Activated CD4-positive, alpha-beta T cell treated with anti-CD3 and anti-CD28 coated beads for 36 hours (primary cell): ENCODE results near the gene CCDC33. TPM values are rescaled to one million over a fixed set of nuclear protein-coding genes. Genes with fewer than 3 reads are reported as not detected.

Experiments
- ATAC-seq: fragments of 200-7000 bp; cut with Tn5 transposase; one replicate; pipeline ENCODE4 v1.10.0; 2021; ENCODE audit warnings: mild to moderate bottlenecking, moderate library complexity
- CTCF ChIA-PET: fragments of 350-600 bp; sonication (Branson Sonifier 250); formaldehyde crosslinking; loops from one replicate; lab custom pipeline; 2021; ENCODE audit warnings: antibody characterized with exemption; lab: Charles Lee
- POLR2A ChIA-PET: fragments of 350-600 bp; sonication (Branson Sonifier 250); formaldehyde crosslinking; loops from one replicate; lab custom pipeline; 2021; ENCODE audit warnings: antibody characterized with exemption, inconsistent platforms; lab: Charles Lee
- DNase-seq: peaks from one replicate; pipeline ENCODE4 v3.0.0-alpha.2; 2020
- H3K27ac Mint-ChIP-seq: one replicate; pipeline ENCODE4 v1.8.0; 2021; ENCODE audit warnings: mixed read lengths
- H3K27me3 Mint-ChIP-seq: one replicate; pipeline ENCODE4 v1.8.0; 2021; ENCODE audit warnings: mixed read lengths
- H3K36me3 Mint-ChIP-seq: one replicate; pipeline ENCODE4 v1.8.0; 2021; ENCODE audit warnings: low read depth, mixed read lengths
- H3K4me1 Mint-ChIP-seq: one replicate; pipeline ENCODE4 v1.8.0; 2021; ENCODE audit warnings: mixed read lengths
- H3K4me3 Mint-ChIP-seq: one replicate; pipeline ENCODE4 v1.8.0; 2021; ENCODE audit warnings: mild to moderate bottlenecking, moderate library complexity, mixed read lengths
- H3K9me3 Mint-ChIP-seq: one replicate; pipeline ENCODE4 v1.8.0; 2021; ENCODE audit warnings: low read depth, mixed read lengths
- intact Hi-C, 2 experiments: fragments of 100-400 bp; cut with DNase I in 1 of 2; cut with micrococcal nuclease in 1 of 2; formaldehyde crosslinking; loops; one replicate each; pipeline versions ENCODE4 v1.14.2 to v1.15.1; 2022 to 2024; cut with DNase I, micrococcal nuclease
- total RNA-seq, 2 experiments: library from RNA; stranded (reverse); gene quantifications; one replicate each; pipeline ENCODE4 v1.2.3, GENCODE V29; 2021

Gene CCDC33
- total RNA-seq, 2 experiments from 2014 or later, result not detected

DNA sequence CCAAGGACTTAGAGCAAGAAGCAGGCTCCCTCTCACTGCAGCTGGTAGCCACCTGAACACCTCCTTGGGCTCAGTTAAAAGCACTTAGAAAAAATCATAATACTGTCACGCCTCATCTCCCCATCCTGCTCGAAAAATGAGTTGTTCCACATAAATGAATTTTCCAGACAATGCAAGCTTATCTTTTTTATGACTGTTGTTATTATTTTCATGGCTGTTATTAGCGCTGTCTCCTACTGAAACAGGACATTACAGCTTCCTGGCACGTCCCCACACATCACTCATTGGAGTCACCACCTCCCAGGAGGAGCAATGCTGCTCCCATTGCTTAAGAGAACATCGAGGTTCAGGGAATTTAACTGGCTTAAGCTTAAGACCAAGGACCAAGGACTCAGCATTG, 26.5 kb downstream of the CCDC33 start:
- ATAC-seq, result no peak
- Mint-ChIP-seq H3K9me3 (no peaks in the 10 kb centered on the region), H3K4me3 (no peak overlapping the region), H3K4me1 (no peaks in the 10 kb centered on the region), H3K27me3 (peaks cover 19% of the 10 kb centered on the region), H3K27ac (no peak overlapping the region), H3K36me3 (no peaks in the 10 kb centered on the region)
- POLR2A ChIA-PET, result no interaction called here
- intact Hi-C loops, result no loop called here
- CTCF ChIA-PET, result no interaction called here
- DNase-seq, result no peak

DNA sequence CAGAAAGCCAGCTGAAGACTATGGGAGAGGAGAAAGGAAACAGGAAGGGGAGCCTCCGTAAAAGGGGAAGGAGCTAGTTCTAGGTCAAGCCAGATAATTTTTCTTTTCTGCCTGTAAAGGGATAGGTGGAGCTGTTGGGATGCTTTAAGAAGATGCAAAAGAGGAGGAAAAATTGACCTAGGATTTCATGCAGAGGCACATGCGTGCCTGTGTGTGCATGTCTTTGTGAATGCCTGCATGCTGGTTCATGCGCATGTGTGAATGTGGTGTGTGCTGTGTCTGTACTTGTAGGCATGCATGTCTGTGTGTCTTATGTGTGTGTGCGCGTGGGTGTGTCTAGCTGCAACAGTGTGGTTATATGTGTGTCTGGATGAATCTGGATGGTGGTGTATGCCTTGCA, 27.3 kb downstream of the CCDC33 start:
- Mint-ChIP-seq H3K36me3 (no peaks in the 10 kb centered on the region), H3K4me1 (no peaks in the 10 kb centered on the region), H3K27ac (no peak overlapping the region), H3K9me3 (no peaks in the 10 kb centered on the region), H3K27me3 (peaks cover 19% of the 10 kb centered on the region), H3K4me3 (no peak overlapping the region)
- no peak for ATAC-seq
- intact Hi-C loops, result no loop called here
- POLR2A ChIA-PET, result no interaction called here
- no peak for DNase-seq
- CTCF ChIA-PET, result interaction anchor here (0.6 kb wide), 1 partner anchor 463 kb away, joined by 3 read pairs; no protein-coding TSS in a partner anchor

DNA sequence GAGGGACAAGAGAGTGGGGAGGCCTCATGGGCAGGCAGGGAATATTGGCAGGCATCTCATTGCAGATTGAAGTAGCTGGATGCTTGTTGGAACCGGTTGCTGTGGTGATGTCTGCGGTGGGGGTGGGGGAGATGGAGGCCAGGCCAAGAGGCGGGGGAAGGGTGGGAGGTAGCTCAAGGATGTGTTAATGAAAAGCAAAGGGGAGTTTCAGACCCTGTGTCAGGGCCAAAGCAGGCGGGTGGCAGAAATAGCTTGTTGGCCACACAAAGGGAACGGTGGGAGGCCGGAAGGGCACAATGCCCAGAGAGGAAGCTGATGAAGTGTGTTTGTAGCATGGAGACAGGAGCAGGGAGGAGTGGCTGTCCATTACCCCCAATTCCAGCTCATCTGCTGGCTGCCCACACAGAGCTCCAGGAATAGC, 28.0 kb downstream of the CCDC33 start:
- no peak overlapping the region for H3K27ac Mint-ChIP-seq
- no peaks in the 10 kb centered on the region for H3K4me1 Mint-ChIP-seq
- peaks cover 19% of the 10 kb centered on the region for H3K27me3 Mint-ChIP-seq
- ChIA-PET CTCF (interaction anchor here (0.6 kb wide), 1 partner anchor 462 kb away, joined by 3 read pairs; no protein-coding TSS in a partner anchor), POLR2A (no interaction called here)
- no peaks in the 10 kb centered on the region for H3K36me3 Mint-ChIP-seq
- ATAC-seq, result no peak
- DNase-seq, result no peak
- H3K9me3 Mint-ChIP-seq, result no peaks in the 10 kb centered on the region
- intact Hi-C loops, result no loop called here
- H3K4me3 Mint-ChIP-seq, result no peak overlapping the region

DNA sequence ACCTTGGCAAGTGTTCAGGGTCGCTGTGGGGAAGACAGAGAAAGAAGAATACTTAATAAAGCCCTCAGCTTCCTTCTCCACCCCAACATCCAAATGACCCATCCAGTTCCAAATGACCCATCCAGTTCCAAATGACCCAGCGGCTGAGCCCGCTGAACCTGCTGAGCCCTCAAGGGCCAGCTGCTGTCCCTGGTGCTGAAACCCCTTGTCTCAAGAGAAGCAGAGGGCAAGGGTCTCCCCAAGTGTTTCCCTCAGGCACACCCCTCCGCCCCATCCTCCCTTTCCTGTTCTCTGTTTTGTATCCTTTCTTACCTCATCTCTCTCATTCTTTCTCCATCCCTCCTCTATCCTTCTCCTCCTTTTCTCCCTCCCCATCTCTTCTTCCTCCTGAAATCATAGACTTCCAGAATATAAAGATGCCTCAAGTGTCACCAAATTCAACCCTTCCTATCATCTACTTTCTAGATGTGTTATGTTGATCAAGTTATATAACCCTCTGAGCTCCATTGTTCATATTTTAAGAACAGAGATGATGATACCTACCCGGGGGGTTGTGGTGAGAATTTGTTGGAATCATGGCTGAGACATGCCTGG, 29.0 kb downstream of the CCDC33 start:
- no peak for ATAC-seq
- no peak overlapping the region for H3K4me3 Mint-ChIP-seq
- POLR2A ChIA-PET, result no interaction called here
- DNase-seq, result peak; percentile 48
- CTCF ChIA-PET, result interaction anchor here (0.6 to 0.7 kb wide), 3 partner anchors 13 to 212 kb away, joined by 3 read pairs; no protein-coding TSS in a partner anchor
- H3K4me1 Mint-ChIP-seq, result no peaks in the 10 kb centered on the region
- no peaks in the 10 kb centered on the region for H3K36me3 Mint-ChIP-seq
- peaks cover 23% of the 10 kb centered on the region for H3K27me3 Mint-ChIP-seq
- intact Hi-C loops, result loop anchor here in 1 of 2 experiments (1.0 kb wide), 1 partner anchor 26 kb away; no protein-coding TSS in a partner anchor
- H3K27ac Mint-ChIP-seq, result no peak overlapping the region
- no peaks in the 10 kb centered on the region for H3K9me3 Mint-ChIP-seq

DNA sequence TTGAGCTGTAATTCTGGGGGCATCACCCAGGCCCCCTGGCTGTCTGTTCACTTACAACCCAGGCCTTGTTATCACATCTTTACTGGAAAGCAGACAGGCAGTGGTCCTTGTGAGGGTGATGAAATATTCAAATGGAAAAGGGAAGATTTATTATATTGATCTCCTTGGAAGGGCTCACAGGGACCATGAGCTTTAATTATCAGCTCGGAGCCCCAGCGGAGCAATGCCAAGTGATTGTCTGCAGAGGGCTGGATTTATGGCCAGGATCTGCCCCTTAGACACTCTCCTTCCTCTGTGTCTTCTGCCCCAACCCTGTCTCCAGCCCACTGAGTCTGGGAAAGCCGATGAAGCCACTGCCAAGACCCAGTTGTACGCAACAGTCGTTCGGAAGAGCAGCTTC, 31.9 kb downstream of the CCDC33 start:
- ChIA-PET POLR2A (no interaction called here), CTCF (interaction anchor here (0.6 kb wide), 1 partner anchor 398 kb away, joined by 3 read pairs; no protein-coding TSS in a partner anchor)
- Mint-ChIP-seq H3K4me3 (no peak overlapping the region), H3K4me1 (no peaks in the 10 kb centered on the region), H3K27me3 (peaks cover 33% of the 10 kb centered on the region), H3K9me3 (no peaks in the 10 kb centered on the region), H3K36me3 (no peaks in the 10 kb centered on the region), H3K27ac (no peak overlapping the region)
- DNase-seq (no peak), ATAC-seq (no peak)
- intact Hi-C loops, result no loop called here

DNA sequence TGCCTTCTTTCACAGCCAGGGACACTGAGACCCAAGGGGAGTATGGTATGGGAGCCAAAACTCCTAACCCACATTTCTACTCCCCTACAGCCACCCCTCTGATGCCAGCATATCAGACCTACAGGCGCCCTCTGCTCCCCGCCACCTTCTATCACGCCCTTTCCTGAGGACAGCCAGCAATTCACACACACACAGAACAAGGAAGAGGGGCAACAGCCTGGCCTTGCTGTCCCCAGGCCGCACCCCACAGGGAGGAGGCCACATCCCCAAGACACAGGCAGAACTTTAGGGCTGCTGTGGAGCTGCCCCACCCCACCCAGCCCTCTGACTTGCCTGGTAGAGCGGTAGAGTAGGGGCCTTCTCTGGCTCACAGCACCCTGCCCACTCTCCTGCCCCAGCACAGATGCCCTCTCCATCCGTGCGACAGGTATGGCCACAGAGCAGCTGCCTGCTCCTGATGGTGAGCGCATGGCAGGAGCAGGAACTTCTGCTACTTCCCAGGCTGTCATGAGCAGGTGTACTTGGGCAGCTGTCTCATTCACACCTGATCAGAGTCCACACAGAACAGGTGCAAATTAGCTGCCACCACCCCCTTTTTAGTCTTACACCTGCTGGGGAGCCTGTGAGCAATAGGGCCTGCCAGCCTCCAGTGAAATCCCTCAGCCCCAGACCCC, 33.4 kb downstream of the CCDC33 start:
- ChIA-PET CTCF (interaction anchor here (0.7 kb wide), 1 partner anchor 139 kb away, joined by 3 read pairs; no protein-coding TSS in a partner anchor), POLR2A (no interaction called here)
- no peaks in the 10 kb centered on the region for H3K36me3 Mint-ChIP-seq
- intact Hi-C loops, result no loop called here
- no peak overlapping the region for H3K27ac Mint-ChIP-seq
- no peak for DNase-seq
- ATAC-seq, result no peak
- no peak overlapping the region for H3K4me3 Mint-ChIP-seq
- no peaks in the 10 kb centered on the region for H3K9me3 Mint-ChIP-seq
- H3K27me3 Mint-ChIP-seq, result peaks cover 26% of the 10 kb centered on the region
- no peaks in the 10 kb centered on the region for H3K4me1 Mint-ChIP-seq

DNA sequence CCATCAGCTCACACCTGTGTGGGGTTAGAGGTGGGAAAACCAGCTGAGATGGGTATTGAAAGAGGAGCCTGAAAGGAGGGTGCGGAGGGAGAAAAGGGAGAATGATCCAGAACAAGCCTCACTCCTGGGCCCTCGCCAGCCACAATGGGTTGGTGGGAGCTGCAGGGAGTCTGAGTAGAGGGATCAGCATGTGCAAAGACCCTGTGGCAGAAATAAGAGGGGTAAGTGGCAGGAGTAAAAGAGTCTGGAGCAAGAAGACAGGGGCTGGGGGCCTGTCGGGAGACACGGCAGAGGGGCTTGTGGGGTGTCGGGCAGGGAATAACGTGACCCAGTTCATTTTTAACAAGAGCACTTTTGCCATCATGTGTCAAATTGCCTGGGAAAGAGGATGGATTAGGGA, 34.0 kb downstream of the CCDC33 start:
- CTCF ChIA-PET, result interaction anchor here (0.7 kb wide), 1 partner anchor 140 kb away, joined by 3 read pairs; no protein-coding TSS in a partner anchor
- peaks cover 22% of the 10 kb centered on the region for H3K27me3 Mint-ChIP-seq
- H3K4me3 Mint-ChIP-seq, result no peak overlapping the region
- no peaks in the 10 kb centered on the region for H3K4me1 Mint-ChIP-seq
- ATAC-seq, result no peak
- no peaks in the 10 kb centered on the region for H3K36me3 Mint-ChIP-seq
- no peaks in the 10 kb centered on the region for H3K9me3 Mint-ChIP-seq
- no peak for DNase-seq
- no peak overlapping the region for H3K27ac Mint-ChIP-seq
- POLR2A ChIA-PET, result no interaction called here
- intact Hi-C loops, result no loop called here

DNA sequence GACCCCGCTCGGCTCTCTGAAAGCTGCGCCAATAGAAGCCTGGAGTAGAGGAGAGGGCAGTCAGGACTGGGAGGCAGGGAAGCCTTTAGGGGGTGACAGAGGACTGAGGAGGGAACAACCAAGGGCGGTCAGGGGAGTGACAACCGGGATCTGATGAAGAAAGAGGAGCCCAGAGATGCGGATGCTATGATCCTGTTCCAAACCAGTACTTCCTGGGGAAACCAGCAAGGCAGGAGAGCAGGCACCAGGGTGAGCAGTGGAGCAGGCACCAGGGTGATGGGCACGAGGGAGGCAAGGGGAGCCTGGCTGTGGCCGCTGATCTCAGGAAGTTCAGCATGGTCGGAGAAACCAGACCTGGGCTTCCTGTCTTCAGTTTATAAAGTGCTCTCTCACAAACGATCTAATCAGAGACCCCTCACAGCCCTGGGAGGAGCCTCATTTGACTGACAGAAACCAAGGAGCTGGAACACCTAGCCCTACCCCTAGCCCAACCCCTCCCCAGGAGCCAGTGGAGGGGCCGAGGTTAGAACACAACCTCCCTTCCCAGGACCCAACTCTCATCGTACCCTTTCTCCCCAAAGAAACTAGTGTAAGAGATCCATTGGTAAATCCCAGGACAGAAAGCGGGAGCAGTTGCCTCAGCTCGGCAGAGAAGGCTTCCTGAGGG, 34.9 kb downstream of the CCDC33 start:
- Mint-ChIP-seq H3K9me3 (no peaks in the 10 kb centered on the region), H3K4me1 (no peaks in the 10 kb centered on the region), H3K27me3 (peaks cover 21% of the 10 kb centered on the region), H3K4me3 (no peak overlapping the region), H3K36me3 (no peaks in the 10 kb centered on the region), H3K27ac (no peak overlapping the region)
- ATAC-seq, result no peak
- ChIA-PET POLR2A (no interaction called here), CTCF (no interaction called here)
- intact Hi-C loops, result no loop called here
- no peak for DNase-seq

DNA sequence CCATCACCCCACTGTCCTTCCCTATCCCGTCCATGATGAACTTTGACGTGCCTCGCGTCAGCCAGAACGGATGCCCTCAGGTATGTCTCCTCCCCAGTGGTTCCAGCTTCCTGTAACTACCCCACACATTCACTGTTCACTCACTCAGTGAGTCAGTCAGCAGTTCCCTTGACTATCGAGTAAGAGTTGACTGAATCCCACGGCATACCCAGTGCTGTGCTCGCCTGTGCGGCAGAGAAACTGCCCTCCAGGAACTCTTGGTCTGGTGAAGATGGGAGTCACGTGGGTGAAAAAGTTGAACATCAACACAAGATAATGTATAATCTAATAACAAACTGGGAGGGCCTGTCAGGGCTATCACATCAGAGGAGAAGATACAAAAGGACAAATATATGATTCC, 36.7 kb downstream of the CCDC33 start:
- DNase-seq, result no peak
- Mint-ChIP-seq H3K9me3 (no peaks in the 10 kb centered on the region), H3K27me3 (peaks cover 23% of the 10 kb centered on the region), H3K36me3 (no peaks in the 10 kb centered on the region), H3K27ac (no peak overlapping the region), H3K4me1 (no peaks in the 10 kb centered on the region), H3K4me3 (no peak overlapping the region)
- CTCF ChIA-PET, result no interaction called here
- intact Hi-C loops, result no loop called here
- POLR2A ChIA-PET, result no interaction called here
- no peak for ATAC-seq

DNA sequence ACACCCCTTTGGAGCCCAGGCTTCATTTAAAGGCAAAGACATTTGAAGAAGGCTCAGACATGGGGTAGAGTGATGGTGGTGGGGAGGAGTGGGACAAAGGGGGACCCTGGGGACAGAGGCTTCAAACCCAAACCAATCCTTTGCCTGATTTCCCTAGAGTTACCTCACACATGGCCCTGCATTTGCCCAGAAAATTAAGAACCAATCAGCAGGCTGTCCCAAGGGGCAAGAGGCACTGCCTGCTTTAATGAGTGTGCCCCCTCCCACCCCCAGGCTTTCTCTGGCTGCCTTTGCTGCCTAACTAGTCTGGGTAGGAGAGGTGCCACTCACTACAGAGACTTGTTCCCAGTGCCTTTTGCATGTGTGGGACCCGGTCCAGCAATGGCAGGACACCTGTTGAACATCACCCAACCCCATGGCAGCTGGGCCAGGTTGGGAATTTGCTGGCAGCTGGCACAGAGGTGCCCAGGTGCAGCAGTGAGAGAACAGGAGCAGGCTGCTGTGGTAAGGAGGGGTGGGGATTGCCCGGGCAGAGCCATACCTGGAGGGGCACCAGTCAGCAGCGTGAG, 38.4 kb downstream of the CCDC33 start:
- DNase-seq (no peak), ATAC-seq (no peak)
- intact Hi-C loops, result no loop called here
- no peak overlapping the region for H3K4me3 Mint-ChIP-seq
- no peak overlapping the region for H3K27ac Mint-ChIP-seq
- no peaks in the 10 kb centered on the region for H3K36me3 Mint-ChIP-seq
- H3K4me1 Mint-ChIP-seq, result no peaks in the 10 kb centered on the region
- CTCF ChIA-PET, result no interaction called here
- POLR2A ChIA-PET, result no interaction called here
- no peaks in the 10 kb centered on the region for H3K9me3 Mint-ChIP-seq
- H3K27me3 Mint-ChIP-seq, result peaks cover 23% of the 10 kb centered on the region

DNA sequence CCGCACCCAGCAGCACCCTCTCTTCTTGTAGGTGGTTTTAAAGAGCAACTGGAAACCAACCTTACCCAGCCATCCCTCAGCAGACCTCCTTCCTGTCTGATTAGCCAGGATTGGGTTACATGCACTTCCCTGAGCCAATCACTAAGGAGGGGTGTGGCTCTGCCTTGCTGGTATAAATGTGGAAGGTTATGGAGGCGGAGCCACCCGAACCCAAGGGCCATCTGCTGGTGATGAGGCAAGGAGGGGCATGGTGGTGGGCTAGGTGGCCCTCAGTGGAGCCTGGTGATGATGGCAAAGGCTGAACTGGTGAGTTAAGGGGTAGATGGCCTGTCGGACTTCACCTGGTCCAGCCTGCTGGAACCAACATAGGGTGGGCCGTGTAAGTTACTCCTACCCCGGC, 39.8 kb downstream of the CCDC33 start:
- Mint-ChIP-seq H3K4me3 (no peak overlapping the region), H3K9me3 (no peaks in the 10 kb centered on the region), H3K36me3 (no peaks in the 10 kb centered on the region), H3K4me1 (no peaks in the 10 kb centered on the region), H3K27ac (no peak overlapping the region), H3K27me3 (peaks cover 16% of the 10 kb centered on the region)
- ChIA-PET CTCF (no interaction called here), POLR2A (no interaction called here)
- ATAC-seq (no peak), DNase-seq (no peak)
- intact Hi-C loops, result no loop called here
